HG03103 (cell line): Measurements from ENCODE around the gene FOXP2.

Experiments used
- ATAC-seq: cut with Tn5 transposase; IDR thresholded peaks from one replicate; pipeline ENCODE4 v1.9.1; 2021; ENCODE audit warnings: low read depth; ENCODE audit not compliant: unreplicated experiment

Gene FOXP2

DNA sequence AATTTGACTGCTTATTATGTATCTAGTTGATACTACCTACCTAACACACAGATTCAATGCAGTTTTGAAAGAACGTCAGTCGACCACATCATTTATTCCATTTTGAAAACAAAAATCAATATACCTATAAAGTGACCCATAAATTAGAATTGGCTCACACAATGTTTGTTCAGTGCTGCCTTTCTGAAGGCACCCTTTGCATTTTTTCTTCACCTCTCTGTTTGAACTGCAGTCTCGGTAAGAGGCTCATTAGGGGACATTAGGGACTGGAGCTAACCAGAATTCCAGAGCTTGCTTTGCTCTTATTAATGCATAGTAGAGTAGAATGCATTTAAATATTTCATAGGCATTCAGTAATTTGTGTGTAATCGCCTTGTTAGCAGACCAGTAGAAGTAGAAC lies 234.1 kb downstream of the FOXP2 start:
- ATAC-seq: no peak

DNA sequence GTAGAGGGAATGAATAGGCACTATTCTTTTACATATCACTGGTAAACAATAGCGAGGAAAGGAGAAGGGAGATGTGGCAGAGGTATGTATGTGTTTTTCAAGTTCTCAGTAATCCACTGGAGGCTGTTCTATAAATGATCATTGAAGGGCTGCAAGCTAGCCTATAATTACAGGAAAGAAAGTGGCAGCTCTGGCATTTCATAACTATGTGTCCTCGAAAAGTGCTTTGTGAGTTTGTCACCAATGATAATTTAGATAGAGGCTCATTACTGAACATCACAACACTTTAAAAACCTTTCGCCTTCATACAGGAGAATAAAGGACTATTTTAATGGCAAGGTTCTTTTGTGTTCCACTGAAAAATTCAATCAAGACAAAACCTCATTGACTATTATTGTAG lies 235.1 kb downstream of the FOXP2 start:
- no peak for ATAC-seq

DNA sequence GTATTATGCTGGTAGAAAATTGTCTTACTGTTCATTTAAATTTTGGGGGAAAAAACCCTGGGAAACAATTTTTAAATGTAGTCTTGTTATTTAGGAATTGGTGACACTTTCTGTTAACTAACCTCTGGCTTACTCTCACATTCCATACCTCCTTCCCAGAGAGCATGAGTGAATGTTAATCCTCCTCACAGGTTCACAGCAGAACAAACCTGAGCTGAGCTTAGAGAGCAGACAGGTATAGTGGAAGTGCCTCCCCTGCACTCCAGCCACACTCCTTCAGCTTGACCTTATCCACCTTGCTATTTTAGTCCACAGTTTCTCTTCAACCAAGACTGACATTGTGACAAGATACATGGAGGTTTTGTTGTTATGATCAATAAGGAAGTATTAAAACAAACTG lies 235.9 kb downstream of the FOXP2 start:
- no peak for ATAC-seq

DNA sequence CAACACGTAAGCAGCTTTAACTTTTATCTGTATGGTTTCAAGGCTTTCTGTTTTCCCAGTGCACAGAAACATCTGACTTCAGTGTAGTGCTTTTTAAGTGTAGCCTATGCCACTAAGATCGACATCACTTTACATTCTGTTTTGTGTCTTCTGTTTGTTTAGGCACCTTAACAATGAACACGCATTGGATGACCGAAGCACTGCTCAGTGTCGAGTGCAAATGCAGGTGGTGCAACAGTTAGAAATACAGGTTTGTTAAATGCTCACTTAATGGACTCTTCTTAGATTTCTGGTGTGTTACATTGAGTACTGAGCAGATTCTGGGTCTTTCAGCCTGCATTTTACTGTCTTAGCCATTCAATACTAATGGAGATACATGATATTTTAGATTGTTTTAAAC lies 237.4 kb downstream of the FOXP2 start:
- ATAC-seq: no peak

DNA sequence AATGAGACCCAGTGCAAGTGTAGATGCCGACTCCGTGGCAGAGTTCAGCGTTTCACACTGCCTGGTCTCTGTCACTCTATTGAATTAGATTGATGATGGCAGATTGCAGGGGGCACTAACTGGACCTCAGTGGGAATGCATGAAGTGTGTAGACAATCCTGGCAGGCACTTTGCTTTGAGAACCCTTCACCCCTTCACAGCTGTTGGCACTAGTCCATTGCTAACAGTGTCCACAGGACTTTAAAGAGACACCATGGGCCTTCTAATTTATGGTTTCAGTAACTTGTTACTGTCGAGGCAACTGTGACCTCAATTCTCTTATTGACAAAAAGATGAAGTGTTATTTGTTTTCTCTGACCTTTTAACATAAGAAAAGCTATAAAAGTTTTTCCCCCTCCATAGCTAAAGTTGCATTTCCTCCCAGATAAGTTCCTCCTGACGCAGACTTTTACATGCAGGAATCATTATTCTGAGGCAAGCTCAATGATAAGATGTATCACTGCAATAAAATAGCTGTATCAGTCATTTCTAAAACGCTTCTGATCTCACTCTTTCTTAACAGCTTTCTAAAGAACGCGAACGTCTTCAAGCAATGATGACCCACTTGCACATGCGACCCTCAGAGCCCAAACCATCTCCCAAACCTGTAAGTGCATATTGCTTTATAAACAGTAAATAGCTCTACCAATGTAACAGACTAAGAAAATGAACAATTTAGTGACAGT lies 238.9 kb downstream of the FOXP2 start:
- no peak for ATAC-seq

DNA sequence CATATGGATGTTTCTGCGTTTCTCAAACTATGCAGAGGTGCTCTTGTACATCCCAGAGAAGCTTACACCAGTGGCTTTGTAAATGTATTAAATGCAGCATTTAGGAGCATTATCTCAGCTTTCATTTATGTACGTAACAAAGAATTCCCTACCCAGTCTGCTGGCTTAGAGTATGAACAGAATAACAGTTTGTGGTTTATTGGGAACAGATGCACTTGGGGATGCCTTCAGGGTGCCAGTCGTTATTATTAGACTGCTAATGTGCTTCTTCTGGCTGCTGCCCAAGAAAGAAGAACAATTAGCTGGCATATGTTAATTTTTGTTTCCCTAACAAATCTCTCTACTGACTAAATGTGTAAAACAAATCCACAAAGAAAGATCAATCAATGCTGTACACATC lies 241.9 kb downstream of the FOXP2 start:
- no peak for ATAC-seq

DNA sequence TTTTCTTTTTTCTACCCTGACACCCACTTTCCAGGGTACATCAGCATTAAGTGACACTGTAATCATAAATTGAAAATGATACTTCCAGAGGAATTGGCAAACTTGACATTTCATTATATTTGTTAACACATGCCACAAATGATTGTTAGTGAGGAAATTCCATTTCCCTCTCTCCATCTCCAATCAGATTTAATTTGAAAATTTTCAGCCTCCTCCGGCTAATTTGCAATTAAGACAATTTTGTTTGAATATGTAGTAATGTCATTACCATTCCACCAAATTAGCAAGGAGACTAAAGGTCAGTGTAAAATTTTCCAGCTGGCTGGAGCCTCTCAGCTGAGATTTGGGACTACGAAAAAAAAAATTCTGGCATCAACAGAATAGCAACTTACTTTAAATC lies 242.7 kb downstream of the FOXP2 start:
- ATAC-seq: no peak

DNA sequence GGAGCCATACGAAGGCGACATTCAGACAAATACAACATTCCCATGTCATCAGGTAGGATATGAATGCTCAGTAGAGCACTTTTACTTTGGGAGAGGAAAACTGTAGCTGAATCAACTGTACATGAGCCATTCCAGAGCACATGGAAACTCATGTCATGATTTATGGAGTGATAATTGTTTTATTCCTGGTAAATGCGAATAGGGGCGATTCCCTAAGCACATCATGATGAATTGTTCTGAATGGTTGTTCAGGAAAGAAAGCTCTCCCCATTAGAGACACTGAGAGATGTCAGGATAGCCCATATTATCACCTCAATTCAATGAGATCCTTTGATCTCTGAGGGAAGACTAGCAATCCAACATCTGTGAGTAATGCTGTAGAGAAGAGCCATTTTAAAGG lies 243.6 kb downstream of the FOXP2 start:
- ATAC-seq: no peak

DNA sequence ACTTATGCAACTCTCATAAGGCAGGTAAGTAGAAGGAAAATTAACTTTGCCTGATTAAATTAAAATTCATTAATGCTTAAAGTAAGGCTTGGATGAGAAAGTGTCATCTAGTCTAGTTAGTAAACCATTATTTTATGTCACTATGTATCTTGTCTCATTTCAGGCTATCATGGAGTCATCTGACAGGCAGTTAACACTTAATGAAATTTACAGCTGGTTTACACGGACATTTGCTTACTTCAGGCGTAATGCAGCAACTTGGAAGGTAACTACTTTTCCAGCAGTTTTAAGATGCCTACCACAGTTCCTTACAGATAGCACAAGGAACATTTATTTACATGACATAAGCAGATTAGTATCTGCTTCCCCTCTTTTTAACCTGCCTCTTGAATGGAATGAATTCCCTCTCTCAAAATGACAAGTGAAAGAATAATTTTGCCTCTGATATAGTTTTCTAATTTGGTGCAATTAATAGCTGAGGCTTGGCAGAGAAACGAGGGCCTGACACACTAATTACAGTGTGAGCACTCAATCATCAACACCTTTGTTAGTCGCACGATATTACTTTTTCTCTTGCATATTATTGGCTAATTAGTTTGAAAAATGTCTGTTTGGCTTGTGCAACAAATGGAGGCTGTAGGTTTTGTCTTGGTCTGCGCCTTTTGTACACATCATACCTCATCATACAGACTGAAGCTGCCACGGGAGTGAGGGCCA lies 245.0 kb downstream of the FOXP2 start:
- no peak for ATAC-seq

DNA sequence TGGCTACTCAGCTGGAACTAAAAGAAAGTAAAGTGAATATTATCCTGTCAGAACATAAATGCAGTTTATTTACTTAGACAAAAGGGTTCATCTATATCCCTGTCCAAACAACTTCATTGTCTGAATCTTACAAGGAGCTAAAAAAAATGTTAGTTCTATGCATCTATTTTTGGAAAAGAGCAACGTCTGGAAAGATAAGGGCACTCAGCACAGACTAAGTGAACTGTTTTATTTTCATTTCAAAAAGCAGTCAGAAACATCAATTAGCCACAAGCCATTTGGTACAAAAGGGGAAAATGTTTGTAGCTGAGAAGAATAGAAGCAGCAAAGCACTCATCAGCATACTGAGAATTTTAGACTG lies 245.5 kb downstream of the FOXP2 start:
- ATAC-seq: no peak

DNA sequence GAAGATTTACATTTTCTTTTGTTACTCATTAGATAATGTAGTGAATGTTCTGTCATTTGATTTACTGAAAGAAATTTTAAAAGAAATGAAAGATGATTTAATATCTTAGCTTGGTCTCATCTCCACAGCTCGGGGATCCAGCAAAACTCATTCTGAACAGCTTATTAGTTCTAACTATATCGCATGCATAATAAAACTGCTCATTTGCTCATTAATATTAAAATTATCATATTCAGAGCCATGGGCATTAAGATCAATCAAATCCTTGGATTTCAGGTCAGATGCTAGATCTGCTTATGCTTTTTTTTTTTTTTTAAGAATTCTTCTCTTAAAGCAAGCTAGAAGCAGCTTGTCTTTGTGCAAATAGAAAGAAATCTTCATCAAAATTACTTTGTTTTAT lies 246.1 kb downstream of the FOXP2 start:
- no peak for ATAC-seq

DNA sequence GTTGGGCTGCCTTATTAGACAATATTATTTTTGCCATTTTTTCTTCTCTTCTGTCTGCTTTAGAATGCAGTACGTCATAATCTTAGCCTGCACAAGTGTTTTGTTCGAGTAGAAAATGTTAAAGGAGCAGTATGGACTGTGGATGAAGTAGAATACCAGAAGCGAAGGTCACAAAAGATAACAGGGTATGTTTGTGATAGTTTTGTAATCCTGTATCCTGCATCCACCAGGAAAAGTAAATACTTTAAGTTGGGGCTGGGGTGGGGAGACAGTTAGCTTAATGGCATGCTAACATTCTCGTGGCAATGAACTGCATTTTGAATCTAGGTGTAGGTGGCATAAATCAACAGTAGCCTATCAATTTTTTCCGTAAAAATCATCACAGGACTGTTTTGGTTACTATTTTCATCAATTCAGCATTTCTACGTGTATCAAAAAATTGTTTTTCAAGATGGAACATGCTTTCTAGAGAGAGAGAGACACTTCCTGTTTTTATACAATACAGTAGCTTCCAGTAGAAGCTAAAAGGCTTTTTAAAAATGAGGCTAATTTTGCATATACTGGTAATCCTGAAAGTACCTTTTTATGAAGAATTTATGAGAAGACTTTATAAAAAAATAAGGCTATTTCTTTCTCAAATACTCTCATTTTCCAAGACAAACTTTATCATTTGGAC lies 247.5 kb downstream of the FOXP2 start:
- ATAC-seq: no peak

DNA sequence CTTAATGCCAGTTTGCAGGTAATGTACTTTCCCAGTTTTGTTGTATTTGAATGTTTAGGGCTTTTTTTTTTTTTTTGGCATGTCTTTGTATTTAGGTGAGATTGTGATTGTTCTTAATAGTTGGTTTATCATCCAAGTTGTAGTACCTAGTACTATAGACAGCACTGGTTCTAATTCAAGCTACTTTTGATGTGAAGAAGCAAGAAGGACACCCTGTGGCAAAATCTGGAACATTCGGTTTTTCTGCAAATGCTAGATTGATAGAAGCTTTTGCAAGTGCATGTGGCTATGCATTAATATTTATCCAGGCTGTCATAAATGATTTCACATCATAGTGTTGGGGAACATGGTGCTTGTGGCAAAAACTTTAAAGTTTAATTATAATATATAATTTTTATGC lies 248.9 kb downstream of the FOXP2 start:
- ATAC-seq: no peak

DNA sequence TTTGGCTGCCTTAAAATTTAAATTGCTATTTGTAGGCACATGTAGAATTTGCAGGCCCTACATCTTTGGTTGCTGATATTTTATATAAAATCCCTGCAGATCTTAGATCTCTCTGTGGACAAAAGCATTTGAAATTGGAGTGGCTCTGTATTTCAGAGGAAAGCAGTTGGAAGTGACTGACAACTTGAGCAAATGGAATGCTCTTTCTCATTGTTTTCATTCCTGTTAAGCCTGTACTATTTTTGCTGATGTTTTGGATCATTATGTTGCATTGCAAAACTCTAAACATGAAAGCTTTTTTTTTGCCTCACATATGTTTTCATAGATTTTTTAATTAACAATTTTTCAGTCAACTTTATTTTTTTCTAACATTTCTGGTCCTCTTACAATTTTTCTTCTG lies 256.1 kb downstream of the FOXP2 start:
- ATAC-seq: no peak

DNA sequence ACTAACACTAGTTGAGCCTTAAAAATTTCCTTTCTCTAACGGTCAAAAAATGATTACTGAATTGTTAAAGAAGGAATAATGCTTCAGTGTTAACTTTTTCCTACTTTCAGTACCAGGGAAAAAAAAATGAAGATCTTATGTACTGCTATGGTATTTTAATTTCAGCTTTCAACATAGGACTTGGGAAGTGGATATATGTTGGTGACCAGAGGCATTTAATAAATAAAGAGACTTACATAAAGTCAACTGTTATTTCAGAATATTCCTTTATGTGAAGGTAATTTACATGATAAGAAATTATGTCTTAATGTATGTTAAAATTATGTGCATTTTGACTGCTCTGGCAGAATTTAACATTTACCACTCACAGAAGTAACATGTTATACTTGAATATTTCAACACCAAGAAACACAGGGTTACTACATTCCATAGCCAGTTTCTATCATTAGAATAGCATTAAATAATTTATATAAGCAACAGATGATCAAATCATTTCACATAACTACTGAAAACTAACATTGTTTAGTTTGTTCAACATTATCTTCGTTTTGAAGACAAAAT lies 257.0 kb downstream of the FOXP2 start:
- no peak for ATAC-seq

DNA sequence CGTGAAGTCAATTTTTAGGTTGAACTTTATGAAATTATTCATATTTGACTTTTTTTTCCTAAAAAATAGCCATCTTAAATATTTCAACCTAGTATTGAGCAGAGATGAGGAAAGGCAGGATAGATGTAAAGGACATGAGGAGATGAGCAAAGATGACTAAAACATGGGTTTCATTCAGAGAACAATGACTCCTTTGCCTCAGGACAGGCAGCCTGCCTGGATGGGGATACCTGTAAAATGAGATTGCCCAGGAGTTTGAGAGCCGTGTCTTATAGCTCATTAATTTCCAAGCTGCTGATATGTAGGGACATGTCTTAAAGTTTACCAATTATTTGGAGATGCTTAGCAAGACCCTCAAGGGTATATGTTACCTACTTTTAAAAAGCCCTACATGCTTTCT lies 263.5 kb downstream of the FOXP2 start:
- no peak for ATAC-seq

DNA sequence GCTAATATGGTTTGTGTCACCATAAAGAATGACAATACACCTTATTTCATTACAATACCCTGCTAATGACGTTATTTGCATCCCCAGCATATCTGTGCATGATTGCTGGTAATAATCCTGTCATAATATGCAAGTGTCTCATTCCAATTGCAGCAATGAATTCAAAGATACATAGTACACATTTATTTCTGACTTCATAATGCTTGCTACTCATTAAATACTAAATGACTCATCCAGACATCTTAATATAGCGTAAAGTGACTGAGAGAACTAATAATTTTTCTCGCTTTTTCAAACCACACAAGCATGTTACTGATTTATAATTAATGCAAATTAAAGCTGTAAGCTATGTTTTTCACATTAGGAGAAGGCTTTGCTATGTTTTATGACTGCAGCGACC lies 272.6 kb downstream of the FOXP2 start:
- no peak for ATAC-seq

DNA sequence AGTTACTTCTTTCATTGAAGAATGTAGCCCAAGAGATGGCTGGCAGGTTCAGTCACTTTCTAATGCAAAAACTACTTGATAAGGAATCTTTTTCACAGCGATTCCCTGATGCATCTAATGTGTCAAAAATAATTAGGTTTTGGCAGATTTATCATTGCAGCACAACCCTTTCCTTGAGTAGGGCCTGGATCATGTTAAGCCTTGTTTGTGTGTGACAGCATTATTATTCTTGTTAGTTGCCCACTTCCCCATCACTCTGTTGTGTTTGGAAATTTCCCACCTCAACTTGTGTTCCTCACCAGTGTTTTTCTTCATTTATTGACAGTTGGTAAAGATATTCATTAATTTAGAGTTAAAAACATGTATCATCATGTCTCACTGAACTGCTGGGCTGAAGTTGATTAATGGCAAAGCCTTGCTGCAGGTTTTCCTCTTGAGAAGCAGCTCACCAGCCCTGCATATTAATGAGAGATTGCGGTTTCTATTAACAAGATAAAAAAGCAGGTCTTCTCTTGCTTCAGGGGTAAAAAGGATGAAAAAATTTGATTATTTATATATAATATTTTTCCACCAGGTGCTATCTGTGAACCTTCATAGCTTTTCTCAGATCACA lies 273.9 kb downstream of the FOXP2 start:
- no peak for ATAC-seq

DNA sequence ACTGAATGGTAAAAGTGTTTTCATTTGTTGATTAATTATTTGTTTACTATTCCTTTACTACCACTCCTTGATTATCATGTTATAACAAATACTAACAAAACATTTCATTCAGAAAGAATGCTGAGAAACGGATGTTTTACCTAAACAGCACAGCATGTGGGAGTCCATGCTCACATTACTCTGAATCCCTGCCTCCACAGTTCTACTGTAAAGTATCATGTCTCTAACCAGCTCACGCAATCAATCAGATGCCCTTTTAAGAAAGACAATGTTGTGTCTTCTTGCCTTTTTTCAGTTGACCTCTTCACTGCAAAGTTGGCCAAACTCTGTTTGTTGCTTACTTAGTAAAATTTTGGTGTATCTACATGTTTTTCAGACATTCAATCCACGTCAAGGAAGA lies 274.8 kb downstream of the FOXP2 start:
- no peak for ATAC-seq

DNA sequence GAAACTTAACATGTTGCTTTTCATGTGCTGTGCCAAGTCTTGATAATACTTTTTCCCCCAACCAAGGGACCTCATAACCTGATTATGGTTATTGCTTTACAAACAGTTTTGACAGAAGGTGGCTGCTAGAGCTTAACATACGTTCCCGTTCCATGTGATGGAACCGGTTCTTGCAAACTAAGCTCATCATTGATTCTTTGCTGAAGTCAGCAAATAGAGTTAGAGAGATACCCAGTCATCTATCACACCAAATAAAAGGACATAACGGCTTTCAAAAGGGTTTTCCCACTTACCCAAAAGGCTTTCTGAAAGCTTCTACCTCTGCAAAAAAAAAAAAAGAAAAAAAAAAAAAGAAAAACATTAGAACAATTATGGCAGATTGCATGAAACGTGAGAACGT lies 277.0 kb downstream of the FOXP2 start:
- ATAC-seq: no peak

DNA sequence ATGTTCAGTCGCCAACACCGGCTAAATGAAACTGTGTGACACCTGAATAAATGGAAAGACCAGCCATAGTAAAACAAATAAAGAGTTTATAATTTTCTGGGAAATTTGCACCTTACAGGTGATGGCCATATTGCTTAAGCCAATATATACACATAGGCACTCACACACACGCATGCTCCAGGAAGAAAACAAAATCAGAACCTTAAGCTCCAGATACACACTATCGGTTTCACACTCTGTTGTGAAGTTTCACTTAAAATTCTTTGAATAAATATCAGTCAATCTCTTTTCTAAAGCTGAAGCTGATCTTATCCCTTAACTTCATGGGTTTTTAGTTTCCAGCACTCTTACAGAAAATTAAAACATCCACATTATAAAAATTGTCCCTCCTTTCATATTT lies 280.6 kb downstream of the FOXP2 start:
- no peak for ATAC-seq
